HCT116 (cell line): ENCODE results near the gene INAVA.

ENCODE experiments used
- ELF1 ChIP-seq: IDR thresholded peaks from 2 replicates; pipeline ENCODE4 v1.6.1; 2012; ENCODE audit warnings: low read depth, borderline replicate concordance
- YY1 ChIP-seq: IDR thresholded peaks from 2 replicates; pipeline ENCODE4 v1.6.1; 2011; ENCODE audit warnings: low read length, low read depth, moderate library complexity, mild to moderate bottlenecking; ENCODE audit not compliant: insufficient replicate concordance; ENCODE audit errors: extremely low read depth
- ZNF274 ChIP-seq: fragments of 200-500 bp; sonication (Bioruptor generic); IDR thresholded peaks from 2 replicates; pipeline ENCODE4 v1.6.1; 2014; ENCODE audit warnings: mild to moderate bottlenecking, low read depth, low read length, inconsistent platforms
- TF ChIP-seq, protein P1 (sequence below), 3 experiments: fragments of 200-600 bp in 1 of 3; sonication (generic) in 1 of 3; IDR thresholded peaks in 2 of 3; conservative IDR thresholded peaks in 1 of 3; 2 replicates each; pipeline ENCODE4 v1.5.1; 2012 to 2017; ENCODE audit warnings: low read depth in 2 of 3, low read length in 2 of 3, antibody characterized with exemption in 1 of 3, borderline replicate concordance in 1 of 3, control low read depth in 1 of 3, mild to moderate bottlenecking in 1 of 3, mixed read lengths in 1 of 3, mixed run types in 1 of 3, moderate library complexity in 1 of 3; ENCODE audit not compliant: insufficient read depth in 1 of 3
- TF ChIP-seq, protein P2 (sequence below): IDR thresholded peaks from 2 replicates; pipeline ENCODE4 v1.6.1; 2012; ENCODE audit warnings: low read depth

DNA sequence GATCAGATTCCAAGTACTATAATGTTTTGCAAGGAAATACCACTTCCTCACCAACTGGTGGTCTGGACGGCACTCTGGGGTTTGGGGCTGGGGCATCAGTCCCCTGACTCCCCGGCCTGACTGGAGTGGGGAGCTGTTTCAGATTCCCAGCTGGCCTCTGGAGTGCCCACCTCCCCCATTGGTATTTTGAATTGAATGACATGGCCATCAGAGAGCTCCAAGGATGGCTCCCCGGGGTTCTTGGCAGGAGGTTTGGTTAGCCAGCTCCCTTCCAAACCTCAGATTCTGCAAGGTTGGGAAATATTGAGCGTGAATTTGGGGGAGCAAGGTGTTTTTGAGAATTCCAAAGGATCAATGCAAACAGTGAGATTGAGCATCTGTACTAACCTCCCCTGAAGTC, 2.2 kb upstream of the INAVA start:
- TF ChIP-seq, protein P1, sequence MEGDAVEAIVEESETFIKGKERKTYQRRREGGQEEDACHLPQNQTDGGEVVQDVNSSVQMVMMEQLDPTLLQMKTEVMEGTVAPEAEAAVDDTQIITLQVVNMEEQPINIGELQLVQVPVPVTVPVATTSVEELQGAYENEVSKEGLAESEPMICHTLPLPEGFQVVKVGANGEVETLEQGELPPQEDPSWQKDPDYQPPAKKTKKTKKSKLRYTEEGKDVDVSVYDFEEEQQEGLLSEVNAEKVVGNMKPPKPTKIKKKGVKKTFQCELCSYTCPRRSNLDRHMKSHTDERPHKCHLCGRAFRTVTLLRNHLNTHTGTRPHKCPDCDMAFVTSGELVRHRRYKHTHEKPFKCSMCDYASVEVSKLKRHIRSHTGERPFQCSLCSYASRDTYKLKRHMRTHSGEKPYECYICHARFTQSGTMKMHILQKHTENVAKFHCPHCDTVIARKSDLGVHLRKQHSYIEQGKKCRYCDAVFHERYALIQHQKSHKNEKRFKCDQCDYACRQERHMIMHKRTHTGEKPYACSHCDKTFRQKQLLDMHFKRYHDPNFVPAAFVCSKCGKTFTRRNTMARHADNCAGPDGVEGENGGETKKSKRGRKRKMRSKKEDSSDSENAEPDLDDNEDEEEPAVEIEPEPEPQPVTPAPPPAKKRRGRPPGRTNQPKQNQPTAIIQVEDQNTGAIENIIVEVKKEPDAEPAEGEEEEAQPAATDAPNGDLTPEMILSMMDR (IDR thresholded peaks at IDR 0.05 in 2 of 3, conservative IDR thresholded peaks at IDR 0.05 in 1 of 3; ENCODE audit: borderline replicate concordance in 1 of 3, insufficient read depth in 1 of 3, low read depth in 2 of 3, low read length in 2 of 3) = no peak
- TF ChIP-seq YY1 = no peak
- no peak for TF ChIP-seq ZNF274
- TF ChIP-seq, protein P2, sequence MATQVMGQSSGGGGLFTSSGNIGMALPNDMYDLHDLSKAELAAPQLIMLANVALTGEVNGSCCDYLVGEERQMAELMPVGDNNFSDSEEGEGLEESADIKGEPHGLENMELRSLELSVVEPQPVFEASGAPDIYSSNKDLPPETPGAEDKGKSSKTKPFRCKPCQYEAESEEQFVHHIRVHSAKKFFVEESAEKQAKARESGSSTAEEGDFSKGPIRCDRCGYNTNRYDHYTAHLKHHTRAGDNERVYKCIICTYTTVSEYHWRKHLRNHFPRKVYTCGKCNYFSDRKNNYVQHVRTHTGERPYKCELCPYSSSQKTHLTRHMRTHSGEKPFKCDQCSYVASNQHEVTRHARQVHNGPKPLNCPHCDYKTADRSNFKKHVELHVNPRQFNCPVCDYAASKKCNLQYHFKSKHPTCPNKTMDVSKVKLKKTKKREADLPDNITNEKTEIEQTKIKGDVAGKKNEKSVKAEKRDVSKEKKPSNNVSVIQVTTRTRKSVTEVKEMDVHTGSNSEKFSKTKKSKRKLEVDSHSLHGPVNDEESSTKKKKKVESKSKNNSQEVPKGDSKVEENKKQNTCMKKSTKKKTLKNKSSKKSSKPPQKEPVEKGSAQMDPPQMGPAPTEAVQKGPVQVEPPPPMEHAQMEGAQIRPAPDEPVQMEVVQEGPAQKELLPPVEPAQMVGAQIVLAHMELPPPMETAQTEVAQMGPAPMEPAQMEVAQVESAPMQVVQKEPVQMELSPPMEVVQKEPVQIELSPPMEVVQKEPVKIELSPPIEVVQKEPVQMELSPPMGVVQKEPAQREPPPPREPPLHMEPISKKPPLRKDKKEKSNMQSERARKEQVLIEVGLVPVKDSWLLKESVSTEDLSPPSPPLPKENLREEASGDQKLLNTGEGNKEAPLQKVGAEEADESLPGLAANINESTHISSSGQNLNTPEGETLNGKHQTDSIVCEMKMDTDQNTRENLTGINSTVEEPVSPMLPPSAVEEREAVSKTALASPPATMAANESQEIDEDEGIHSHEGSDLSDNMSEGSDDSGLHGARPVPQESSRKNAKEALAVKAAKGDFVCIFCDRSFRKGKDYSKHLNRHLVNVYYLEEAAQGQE = no peak
- TF ChIP-seq ELF1 = no peak
